NCI-H146 treated with DMSO at 0.1 percent for 48 hours (cell line): Measurements from ENCODE around the gene MAP2K4.

ENCODE experiments used
- DNase-seq: peaks from one replicate; lab custom pipeline; 2025; ENCODE audit not compliant: unreplicated experiment; lab: John Stamatoyannopoulos, UW

MAP2K4 gene

GRCh38 chr17:12037970-12038369 is 17.3 kb downstream of the MAP2K4 start:
- DNase-seq, result no peak

- DNase-seq, result no peak
Measured at GRCh38 chr17:12040478-12040877, 19.8 kb downstream of the MAP2K4 start.

- no peak for DNase-seq
Measured at GRCh38 chr17:12041312-12041711, 20.6 kb downstream of the MAP2K4 start.

- DNase-seq, result no peak
Measured at GRCh38 chr17:12043702-12044101, 23.0 kb downstream of the MAP2K4 start.

GRCh38 chr17:12046786-12047185 is 26.1 kb downstream of the MAP2K4 start:
- DNase-seq, result no peak

- DNase-seq, result no peak
Measured at GRCh38 chr17:12047681-12048376, 27.2 kb downstream of the MAP2K4 start.

GRCh38 chr17:12048843-12049473 is 28.3 kb downstream of the MAP2K4 start:
- DNase-seq, result no peak

- no peak for DNase-seq
Measured at GRCh38 chr17:12050646-12051225, 30.1 kb downstream of the MAP2K4 start.

GRCh38 chr17:12053552-12053951 is 32.9 kb downstream of the MAP2K4 start:
- no peak for DNase-seq

- DNase-seq, result no peak
Measured at GRCh38 chr17:12055889-12056288, 35.2 kb downstream of the MAP2K4 start.

- DNase-seq, result no peak
Measured at GRCh38 chr17:12057520-12057919, 36.8 kb downstream of the MAP2K4 start.

GRCh38 chr17:12058535-12058934 is 37.9 kb downstream of the MAP2K4 start:
- no peak for DNase-seq

- DNase-seq, result no peak
Measured at GRCh38 chr17:12062249-12062648, 41.6 kb downstream of the MAP2K4 start.

- DNase-seq, result no peak
Measured at GRCh38 chr17:12064395-12064794, 43.7 kb downstream of the MAP2K4 start.

GRCh38 chr17:12067485-12067884 is 46.8 kb downstream of the MAP2K4 start:
- DNase-seq, result no peak

- DNase-seq, result no peak
Measured at GRCh38 chr17:12068946-12069345, 48.3 kb downstream of the MAP2K4 start.

- DNase-seq, result no peak
Measured at GRCh38 chr17:12070561-12070960, 49.9 kb downstream of the MAP2K4 start.

- no peak for DNase-seq
Measured at GRCh38 chr17:12074346-12074745, 53.7 kb downstream of the MAP2K4 start.

- DNase-seq, result no peak
Measured at GRCh38 chr17:12077773-12078172, 57.1 kb downstream of the MAP2K4 start.

- DNase-seq, result no peak
Measured at GRCh38 chr17:12078791-12079190, 58.1 kb downstream of the MAP2K4 start.

- no peak for DNase-seq
Measured at GRCh38 chr17:12081720-12082119, 61.0 kb downstream of the MAP2K4 start.
